OCI-LY7 (cell line): ENCODE results near the gene COL4A2. TPM values are rescaled to one million over a fixed set of nuclear protein-coding genes. Genes with fewer than 3 reads are reported as not detected.

Experiments
- BruUV-seq: library from RNA; stranded (reverse); fragments of 400-500 nt; replicated peaks from 2 replicates; lab custom pipeline; 2021; lab: Mats Ljungman, UMichigan
- CTCF ChIA-PET: fragments of 300-600 bp; sonication (Branson Sonifier 250); formaldehyde crosslinking; loops from one replicate; lab custom pipeline; 2022; ENCODE audit warnings: antibody characterized with exemption; ENCODE audit not compliant: unreplicated experiment; lab: Charles Lee
- POLR2A ChIA-PET: fragments of 300-600 bp; sonication (Branson Sonifier 250); formaldehyde crosslinking; loops from one replicate; lab custom pipeline; 2022; ENCODE audit warnings: antibody characterized with exemption; lab: Charles Lee
- DNase-seq: peaks from one replicate; pipeline ENCODE4 v3.0.0-alpha.2; 2015; ENCODE audit warnings: low spot score
- H2AFZ ChIP-seq: fragments of 200-600 bp; sonication (generic), shearing (Covaris generic); 2 replicates; pipeline ENCODE4 v1.6.1; 2014; ENCODE audit warnings: mild to moderate bottlenecking, antibody characterized with exemption, low read length, moderate library complexity
- H3K27ac ChIP-seq: fragments of 200-600 bp; sonication (generic); 2 replicates; pipeline ENCODE4 v1.5.1; 2014; ENCODE audit warnings: mixed run types, low read depth, mild to moderate bottlenecking, moderate library complexity, low read length, inconsistent platforms; ENCODE audit not compliant: poor library complexity, severe bottlenecking
- H3K36me3 ChIP-seq: fragments of 200-600 bp; sonication (generic); 2 replicates; pipeline ENCODE4 v1.6.1; 2014; ENCODE audit warnings: mild to moderate bottlenecking, antibody characterized with exemption, low read length, moderate library complexity, mixed read lengths; ENCODE audit not compliant: insufficient read depth
- H3K4me1 ChIP-seq: fragments of 200-600 bp; sonication (generic); 2 replicates; pipeline ENCODE4 v1.5.1; 2014; ENCODE audit warnings: mild to moderate bottlenecking, low read length; ENCODE audit not compliant: insufficient read depth, poor library complexity, severe bottlenecking
- H3K4me2 ChIP-seq: fragments of 200-600 bp; sonication (generic); 2 replicates; pipeline ENCODE4 v1.6.1; 2014; ENCODE audit warnings: mild to moderate bottlenecking, low read length
- H3K4me3 ChIP-seq: fragments of 200-600 bp; sonication (generic); 2 replicates; pipeline ENCODE4 v1.5.1; 2014; ENCODE audit warnings: mild to moderate bottlenecking, low read depth, low read length; ENCODE audit not compliant: poor library complexity, severe bottlenecking
- H3K79me2 ChIP-seq: fragments of 200-600 bp; sonication (generic); 2 replicates; pipeline ENCODE4 v1.6.1; 2016; ENCODE audit warnings: low read depth, mild to moderate bottlenecking, low read length, moderate library complexity, mixed read lengths; ENCODE audit not compliant: insufficient read depth
- H3K9me2 ChIP-seq: fragments of 200-600 bp; sonication (generic); 2 replicates; pipeline ENCODE4 v1.6.1; 2016; ENCODE audit warnings: mild to moderate bottlenecking, low read length, mixed read lengths; ENCODE audit not compliant: insufficient read depth
- H3K9me3 ChIP-seq: fragments of 200-600 bp; sonication (generic); 2 replicates; pipeline ENCODE4 v1.6.1; 2014; ENCODE audit warnings: mild to moderate bottlenecking, mixed run types, low read length, mixed read lengths
- H4K20me1 ChIP-seq: fragments of 200-600 bp; sonication (generic); 2 replicates; pipeline ENCODE4 v1.6.1; 2014; ENCODE audit warnings: mild to moderate bottlenecking, antibody characterized with exemption, low read length, moderate library complexity, mixed read lengths; ENCODE audit not compliant: insufficient read depth
- CTCF ChIP-seq: fragments of 200-600 bp; sonication (generic); conservative IDR thresholded peaks from 2 replicates; pipeline ENCODE4 v1.5.1; 2014; ENCODE audit warnings: mild to moderate bottlenecking, antibody characterized with exemption, low read length, moderate library complexity, mixed read lengths
- EZH2phosphoT487 ChIP-seq: fragments of 200-600 bp; sonication (generic); IDR thresholded peaks from 2 replicates; pipeline ENCODE4 v1.6.1; 2018; ENCODE audit warnings: low read depth, borderline replicate concordance, mild to moderate bottlenecking, mixed run types, antibody characterized with exemption, low read length, moderate library complexity, mixed read lengths
- intact Hi-C: fragments of 100-400 bp; cut with micrococcal nuclease; formaldehyde crosslinking; loops from one replicate; pipeline ENCODE4 v1.10.0; 2022; ENCODE audit not compliant: unreplicated experiment
- total RNA-seq, 2 experiments: library from RNA; depleted of rRNA in 1 of 2; stranded (reverse); fragments of >200 nt in 1 of 2; shearing (Covaris generic) in 1 of 2; gene quantifications; 2 replicates each; pipeline ENCODE4 v1.2.3, GENCODE V29; 2014 to 2022

COL4A2 gene
- total RNA-seq, 2 experiments from 2014 or later = 0.34 TPM; not detected in 1

- H3K4me3 ChIP-seq = no peak overlapping the region
- POLR2A ChIA-PET = no interaction called here
- H3K36me3 ChIP-seq = no peaks in the 10 kb centered on the region
- CTCF ChIA-PET = no interaction called here
- no peak overlapping the region for H3K4me2 ChIP-seq
- intact Hi-C loops = loop anchor here (2.0 to 10.0 kb wide), 2 partner anchors 103 to 137 kb away; partner anchors contain the start of gene RAB20
- no peaks in the 10 kb centered on the region for H3K9me3 ChIP-seq
- H3K4me1 ChIP-seq = peaks cover 13% of the 10 kb centered on the region
- no peaks in the 10 kb centered on the region for H3K79me2 ChIP-seq
- no peak overlapping the region for H3K27ac ChIP-seq
- no peak overlapping the region for H2AFZ ChIP-seq
- H4K20me1 ChIP-seq = no peaks in the 10 kb centered on the region
- H3K9me2 ChIP-seq = no peaks in the 10 kb centered on the region
- TF ChIP-seq EZH2phosphoT487 (no peak), CTCF (no peak)
- no peak for DNase-seq
- BruUV-seq = no TSS peak
Observed at GRCh38 chr13:110457361-110457760, 150.3 kb downstream of the COL4A2 start.

DNA sequence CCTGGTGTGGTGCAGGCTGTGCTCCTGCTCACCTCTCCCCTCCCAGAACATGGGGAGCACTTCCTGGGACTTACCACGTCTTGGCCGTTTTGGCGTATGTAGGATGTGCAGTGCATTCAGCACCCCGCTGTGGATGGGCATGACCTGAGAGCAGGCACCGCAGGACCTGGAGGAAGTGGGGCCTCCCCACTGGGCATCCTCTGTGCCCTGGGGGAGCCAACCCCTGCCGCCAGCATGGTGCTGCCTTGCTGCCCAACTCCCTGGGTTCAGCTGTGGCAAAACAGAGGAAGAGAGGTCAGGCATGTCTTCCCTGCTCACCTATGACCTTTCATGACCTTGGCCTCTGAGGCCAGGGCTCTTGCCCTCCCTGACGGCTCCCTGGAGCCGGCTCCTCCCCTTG is 150.9 kb downstream of the COL4A2 start:
- Histone ChIP-seq H3K36me3 (no peaks in the 10 kb centered on the region), H3K4me1 (peaks cover 13% of the 10 kb centered on the region), H4K20me1 (no peaks in the 10 kb centered on the region), H3K27ac (no peak overlapping the region), H3K4me3 (no peak overlapping the region), H2AFZ (no peak overlapping the region), H3K79me2 (no peaks in the 10 kb centered on the region), H3K4me2 (no peak overlapping the region), H3K9me3 (no peaks in the 10 kb centered on the region), H3K9me2 (no peaks in the 10 kb centered on the region)
- no peak for DNase-seq
- ChIA-PET CTCF (no interaction called here), POLR2A (no interaction called here)
- TF ChIP-seq CTCF (no peak), EZH2phosphoT487 (no peak)
- intact Hi-C loops = loop anchor here (10.0 kb wide), 1 partner anchor 137 kb away; no protein-coding TSS in a partner anchor
- BruUV-seq = no TSS peak

DNA sequence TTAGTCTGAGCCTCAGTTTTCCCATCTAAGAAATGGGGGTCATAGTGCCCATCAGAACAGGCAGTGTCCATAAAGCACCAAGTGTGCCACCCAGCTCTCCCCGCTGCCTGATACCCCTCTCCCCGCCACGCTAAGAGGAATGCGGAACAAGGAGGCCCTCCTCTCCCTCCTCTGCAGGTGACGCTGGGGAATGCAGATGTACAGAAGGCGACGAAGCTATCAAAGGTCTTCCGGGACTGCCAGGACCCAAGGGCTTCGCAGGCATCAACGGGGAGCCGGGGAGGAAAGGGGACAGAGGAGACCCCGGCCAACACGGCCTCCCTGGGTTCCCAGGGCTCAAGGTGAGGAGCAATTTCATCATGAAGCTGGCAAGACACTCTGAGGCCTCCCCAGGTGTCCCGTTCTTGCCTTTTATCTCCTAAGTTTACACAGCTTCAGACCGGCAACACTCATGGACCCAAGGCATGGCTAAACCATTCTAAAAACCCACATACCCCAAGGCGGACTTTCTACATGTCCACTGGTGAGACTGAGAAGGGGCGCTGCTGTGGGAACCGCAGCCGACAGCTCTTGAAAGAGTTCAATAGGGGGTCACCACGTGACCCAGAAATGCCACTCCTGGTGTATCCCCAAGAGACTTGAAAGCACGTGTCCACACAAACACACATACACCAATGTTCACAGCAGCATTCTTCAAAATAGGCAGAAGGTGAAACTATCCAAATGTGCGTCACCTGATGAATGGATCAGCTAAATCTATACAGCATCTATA is 151.7 kb downstream of the COL4A2 start:
- H3K9me2 ChIP-seq = no peaks in the 10 kb centered on the region
- no peaks in the 10 kb centered on the region for H3K79me2 ChIP-seq
- DNase-seq = peak; percentile 13
- no peak for TF ChIP-seq EZH2phosphoT487
- no peak for TF ChIP-seq CTCF
- BruUV-seq = no TSS peak
- POLR2A ChIA-PET = no interaction called here
- H4K20me1 ChIP-seq = no peaks in the 10 kb centered on the region
- no peaks in the 10 kb centered on the region for H3K36me3 ChIP-seq
- CTCF ChIA-PET = no interaction called here
- H3K4me1 ChIP-seq = peaks cover 13% of the 10 kb centered on the region
- intact Hi-C loops = loop anchor here (10.0 kb wide), 1 partner anchor 136 kb away; no protein-coding TSS in a partner anchor
- H3K9me3 ChIP-seq = no peaks in the 10 kb centered on the region
- no peak overlapping the region for H2AFZ ChIP-seq
- H3K4me2 ChIP-seq = no peak overlapping the region
- no peak overlapping the region for H3K27ac ChIP-seq
- H3K4me3 ChIP-seq = no peak overlapping the region
